GM12874 (cell line): ENCODE measurements around the gene DDX31.

Source experiments
- TF ChIP-seq, protein P1 (sequence below): IDR thresholded peaks from 2 replicates; pipeline ENCODE4 v1.5.1; 2011; ENCODE audit warnings: low read depth, mild to moderate bottlenecking, control low read depth, low read length, moderate library complexity; ENCODE audit not compliant: insufficient read depth

Gene DDX31

DNA sequence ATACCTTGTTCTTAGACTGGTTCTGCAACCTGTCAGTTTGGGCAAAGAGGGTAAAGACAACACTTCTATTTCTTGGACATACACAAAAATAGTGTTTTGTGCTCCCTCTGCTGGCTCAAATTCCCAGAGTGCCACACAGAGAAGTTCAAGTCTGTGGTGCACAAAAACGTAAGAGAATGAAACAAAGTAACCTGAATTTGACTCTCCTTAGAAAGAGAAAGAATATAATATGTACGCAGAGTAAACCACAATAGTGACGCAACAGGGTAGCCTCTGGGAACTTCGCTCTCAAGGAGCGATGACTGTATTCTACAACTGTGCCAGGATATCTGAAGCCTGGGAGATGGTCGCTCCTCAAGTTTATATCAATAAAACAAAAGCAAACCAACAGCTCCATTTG lies 18.5 kb downstream of the DDX31 start:
- TF ChIP-seq, protein P1, sequence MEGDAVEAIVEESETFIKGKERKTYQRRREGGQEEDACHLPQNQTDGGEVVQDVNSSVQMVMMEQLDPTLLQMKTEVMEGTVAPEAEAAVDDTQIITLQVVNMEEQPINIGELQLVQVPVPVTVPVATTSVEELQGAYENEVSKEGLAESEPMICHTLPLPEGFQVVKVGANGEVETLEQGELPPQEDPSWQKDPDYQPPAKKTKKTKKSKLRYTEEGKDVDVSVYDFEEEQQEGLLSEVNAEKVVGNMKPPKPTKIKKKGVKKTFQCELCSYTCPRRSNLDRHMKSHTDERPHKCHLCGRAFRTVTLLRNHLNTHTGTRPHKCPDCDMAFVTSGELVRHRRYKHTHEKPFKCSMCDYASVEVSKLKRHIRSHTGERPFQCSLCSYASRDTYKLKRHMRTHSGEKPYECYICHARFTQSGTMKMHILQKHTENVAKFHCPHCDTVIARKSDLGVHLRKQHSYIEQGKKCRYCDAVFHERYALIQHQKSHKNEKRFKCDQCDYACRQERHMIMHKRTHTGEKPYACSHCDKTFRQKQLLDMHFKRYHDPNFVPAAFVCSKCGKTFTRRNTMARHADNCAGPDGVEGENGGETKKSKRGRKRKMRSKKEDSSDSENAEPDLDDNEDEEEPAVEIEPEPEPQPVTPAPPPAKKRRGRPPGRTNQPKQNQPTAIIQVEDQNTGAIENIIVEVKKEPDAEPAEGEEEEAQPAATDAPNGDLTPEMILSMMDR = no peak

DNA sequence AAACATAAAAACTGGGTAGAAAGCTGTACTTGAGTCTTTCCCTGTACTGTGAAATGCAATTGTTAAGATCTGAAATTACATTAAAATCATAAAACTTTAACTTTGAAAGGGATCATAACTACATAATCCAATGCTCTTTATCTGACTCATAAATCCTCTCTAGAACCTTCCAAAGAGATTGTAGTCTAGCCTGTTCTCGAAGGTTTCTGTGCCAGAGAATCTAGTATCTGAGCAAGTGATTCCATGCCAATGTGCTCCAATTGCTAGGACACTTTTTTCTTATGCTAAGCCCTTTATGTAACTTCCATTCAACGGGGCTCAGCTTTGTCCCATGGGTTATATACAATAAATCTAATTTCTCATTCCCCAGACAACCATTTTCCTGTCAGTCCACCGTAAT lies 21.1 kb downstream of the DDX31 start:
- TF ChIP-seq, protein P1 = no peak

DNA sequence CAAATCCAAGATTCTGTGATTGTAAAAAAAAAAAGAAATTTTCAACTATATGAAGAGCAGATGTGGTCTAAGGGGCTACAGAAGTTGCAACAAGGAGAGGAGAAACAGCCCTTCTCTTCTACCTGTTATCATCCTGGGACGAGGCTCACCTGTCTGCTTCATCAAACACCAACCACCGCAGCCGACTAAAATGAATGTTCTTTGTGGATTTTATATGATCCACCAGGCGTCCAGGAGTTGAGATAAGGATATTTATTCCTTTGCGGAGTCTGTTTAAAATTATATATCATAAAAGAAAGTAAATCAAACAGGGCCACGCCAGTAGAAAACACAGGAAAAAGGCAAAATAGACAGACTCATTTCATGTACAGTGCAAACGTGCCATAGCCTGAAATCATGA lies 21.5 kb downstream of the DDX31 start:
- TF ChIP-seq, protein P1 = no peak

DNA sequence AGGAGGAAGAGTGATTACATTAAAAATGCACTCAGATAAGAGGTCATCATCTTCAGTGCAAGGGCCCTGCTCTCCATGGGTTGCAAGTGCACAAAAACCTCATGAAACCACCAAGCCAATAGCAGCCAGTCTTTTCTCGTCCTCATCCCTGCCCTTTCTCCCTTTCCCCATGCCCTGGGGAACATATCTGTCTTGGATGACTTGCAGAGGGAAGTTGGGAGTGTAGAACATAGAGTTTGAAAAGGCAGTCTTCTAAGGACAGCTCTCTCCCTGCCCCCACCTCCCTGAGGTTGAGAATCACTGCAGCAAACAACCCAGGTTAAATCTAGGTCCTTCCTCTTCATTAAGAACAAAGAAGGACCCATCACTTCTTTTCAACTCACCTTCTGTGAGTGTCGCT lies 22.0 kb downstream of the DDX31 start:
- TF ChIP-seq, protein P1 = no peak

DNA sequence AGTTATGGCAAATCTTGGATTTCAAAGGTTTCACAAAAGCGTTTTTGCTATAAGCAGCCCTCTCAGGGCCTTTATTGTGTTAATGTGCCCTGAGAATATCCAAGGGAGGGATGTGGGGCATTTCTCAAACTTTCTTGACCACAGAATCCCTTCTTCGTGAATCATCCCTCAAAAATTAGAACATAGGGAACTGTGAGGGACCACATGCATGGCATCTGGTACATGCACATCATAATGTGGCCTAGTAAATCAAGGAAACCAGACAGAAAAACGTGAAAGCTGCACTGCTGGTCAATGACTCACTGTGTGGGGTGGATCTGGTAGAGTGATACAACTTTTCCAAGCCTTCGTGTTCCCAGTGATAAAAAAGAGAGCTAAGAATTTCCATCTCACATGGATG lies 22.4 kb downstream of the DDX31 start:
- TF ChIP-seq, protein P1 = no peak

DNA sequence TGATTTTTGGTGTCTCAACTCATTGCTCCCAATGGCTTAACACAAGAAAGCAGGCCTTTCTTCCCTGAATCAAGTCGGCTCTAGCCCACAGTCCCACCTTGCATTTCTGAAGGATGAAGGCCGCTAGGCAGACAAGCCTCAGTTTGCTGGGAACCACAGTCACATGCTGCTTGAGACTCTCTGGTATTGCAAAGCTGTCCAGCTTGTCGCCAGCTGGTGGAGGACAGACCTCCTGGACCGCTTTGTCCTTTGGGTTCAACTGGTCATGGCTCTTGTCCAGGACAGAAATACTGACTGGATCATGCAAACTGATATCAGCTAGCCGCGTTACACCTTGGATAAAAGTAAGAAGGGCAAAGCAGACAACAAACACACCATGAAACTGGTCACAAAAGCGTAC lies 23.1 kb downstream of the DDX31 start:
- TF ChIP-seq, protein P1 = no peak

DNA sequence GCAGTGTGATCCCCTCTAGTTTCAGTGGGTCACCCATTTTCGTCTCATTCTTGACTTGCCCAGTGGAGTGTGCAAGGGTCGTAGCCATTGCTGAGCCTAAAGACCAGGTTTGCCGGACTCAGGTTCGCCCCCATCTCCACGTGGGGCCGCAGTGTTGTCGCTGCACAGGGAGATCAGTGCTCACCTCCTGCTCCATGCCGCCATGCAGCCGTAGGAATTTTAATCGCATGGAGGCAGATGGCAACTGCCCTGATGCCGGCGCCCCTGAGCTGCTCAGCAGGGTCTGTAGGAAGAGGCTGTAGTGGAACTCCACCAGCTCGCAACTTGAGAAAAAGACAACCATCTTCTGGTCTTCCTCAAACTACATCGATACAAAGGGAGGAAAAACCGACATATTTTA lies 24.1 kb downstream of the DDX31 start:
- TF ChIP-seq, protein P1 = no peak

DNA sequence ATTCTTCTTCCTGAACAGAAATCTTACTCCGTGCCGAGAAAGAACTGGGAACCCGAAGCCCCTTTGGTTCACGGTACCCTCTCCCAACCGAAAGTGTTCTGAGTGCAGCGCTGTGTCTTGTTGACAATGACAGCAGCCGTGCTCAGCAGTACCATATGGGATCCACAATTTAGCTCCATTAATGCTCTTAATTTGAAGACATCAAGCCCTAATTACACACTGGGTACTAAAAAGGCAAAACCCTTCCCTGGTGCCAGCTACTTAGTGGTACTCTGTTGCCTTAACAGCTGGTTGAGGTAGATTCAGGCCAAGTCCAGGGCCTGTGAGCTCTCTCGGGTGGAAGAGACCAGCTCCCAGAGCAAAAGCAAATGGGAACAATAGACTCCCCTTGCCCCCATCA lies 24.5 kb downstream of the DDX31 start:
- TF ChIP-seq, protein P1 = no peak
